Mesothelial cell of epicardium (in vitro differentiated cells): Measurements from ENCODE around the gene CLOCK. TPM values are rescaled to one million over a fixed set of nuclear protein-coding genes. Genes with fewer than 3 reads are reported as not detected.

Experiments used
- DNase-seq, 2 experiments: peaks; one replicate each; pipeline ENCODE4 v3.0.0; 2021; ENCODE audit warnings: low spot score in 2 of 2; ENCODE audit not compliant: unreplicated experiment in 2 of 2
- H3K27ac Mint-ChIP-seq: 2 replicates; pipeline ENCODE4 v1.8.0; 2021; ENCODE audit warnings: mixed read lengths
- H3K27me3 Mint-ChIP-seq: 2 replicates; pipeline ENCODE4 v1.8.0; 2021; ENCODE audit warnings: low read depth, mixed read lengths
- H3K36me3 Mint-ChIP-seq: 2 replicates; pipeline ENCODE4 v1.8.0; 2021; ENCODE audit warnings: mixed read lengths
- H3K4me1 Mint-ChIP-seq: 2 replicates; pipeline ENCODE4 v1.8.0; 2021; ENCODE audit warnings: mixed read lengths
- H3K4me3 Mint-ChIP-seq: 2 replicates; pipeline ENCODE4 v1.8.0; 2021; ENCODE audit warnings: mild to moderate bottlenecking, moderate library complexity, mixed read lengths
- H3K9me3 Mint-ChIP-seq: 2 replicates; pipeline ENCODE4 v1.8.0; 2021; ENCODE audit warnings: mixed read lengths
- total RNA-seq: library from RNA; stranded (reverse); gene quantifications from 3 replicates; pipeline ENCODE4 v1.2.1, GENCODE V29; 2021
- TF ChIP-seq, protein P1 (sequence below): fragments of 200-600 bp; sonication (generic); IDR thresholded peaks from one replicate; pipeline ENCODE4 v1.5.0; 2021; ENCODE audit warnings: antibody characterized with exemption; ENCODE audit not compliant: unreplicated experiment

CLOCK gene
- total RNA-seq, 1 donor from 2014 or later, result 19.8 TPM

DNA sequence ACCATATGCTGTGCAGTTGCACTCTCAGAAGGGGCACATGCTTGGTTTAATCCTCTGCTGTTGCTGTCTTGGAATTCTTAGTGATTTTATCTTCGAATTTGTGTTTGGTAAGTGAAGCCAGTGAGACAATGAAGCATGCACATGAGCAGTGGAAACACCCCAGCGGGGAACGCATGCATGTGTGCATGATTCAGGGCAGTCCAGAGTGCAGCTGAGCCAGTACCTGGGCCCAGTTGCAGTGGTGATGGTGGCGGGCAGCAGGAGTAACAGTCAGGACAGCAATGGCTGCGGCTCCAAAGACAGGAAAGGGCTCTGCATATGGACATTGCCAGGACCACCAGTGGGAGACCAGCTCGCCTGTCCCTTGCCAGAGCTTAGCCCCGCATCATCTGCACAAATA is 165.2 kb downstream of the CLOCK start:
- TF ChIP-seq, protein P1, sequence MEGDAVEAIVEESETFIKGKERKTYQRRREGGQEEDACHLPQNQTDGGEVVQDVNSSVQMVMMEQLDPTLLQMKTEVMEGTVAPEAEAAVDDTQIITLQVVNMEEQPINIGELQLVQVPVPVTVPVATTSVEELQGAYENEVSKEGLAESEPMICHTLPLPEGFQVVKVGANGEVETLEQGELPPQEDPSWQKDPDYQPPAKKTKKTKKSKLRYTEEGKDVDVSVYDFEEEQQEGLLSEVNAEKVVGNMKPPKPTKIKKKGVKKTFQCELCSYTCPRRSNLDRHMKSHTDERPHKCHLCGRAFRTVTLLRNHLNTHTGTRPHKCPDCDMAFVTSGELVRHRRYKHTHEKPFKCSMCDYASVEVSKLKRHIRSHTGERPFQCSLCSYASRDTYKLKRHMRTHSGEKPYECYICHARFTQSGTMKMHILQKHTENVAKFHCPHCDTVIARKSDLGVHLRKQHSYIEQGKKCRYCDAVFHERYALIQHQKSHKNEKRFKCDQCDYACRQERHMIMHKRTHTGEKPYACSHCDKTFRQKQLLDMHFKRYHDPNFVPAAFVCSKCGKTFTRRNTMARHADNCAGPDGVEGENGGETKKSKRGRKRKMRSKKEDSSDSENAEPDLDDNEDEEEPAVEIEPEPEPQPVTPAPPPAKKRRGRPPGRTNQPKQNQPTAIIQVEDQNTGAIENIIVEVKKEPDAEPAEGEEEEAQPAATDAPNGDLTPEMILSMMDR, result no peak
- Mint-ChIP-seq H3K4me1 (peaks cover 4% of the 10 kb centered on the region), H3K27me3 (no peaks in the 10 kb centered on the region), H3K4me3 (no peak overlapping the region), H3K9me3 (no peaks in the 10 kb centered on the region), H3K36me3 (no peaks in the 10 kb centered on the region), H3K27ac (no peak overlapping the region)
- DNase-seq, result no peak

DNA sequence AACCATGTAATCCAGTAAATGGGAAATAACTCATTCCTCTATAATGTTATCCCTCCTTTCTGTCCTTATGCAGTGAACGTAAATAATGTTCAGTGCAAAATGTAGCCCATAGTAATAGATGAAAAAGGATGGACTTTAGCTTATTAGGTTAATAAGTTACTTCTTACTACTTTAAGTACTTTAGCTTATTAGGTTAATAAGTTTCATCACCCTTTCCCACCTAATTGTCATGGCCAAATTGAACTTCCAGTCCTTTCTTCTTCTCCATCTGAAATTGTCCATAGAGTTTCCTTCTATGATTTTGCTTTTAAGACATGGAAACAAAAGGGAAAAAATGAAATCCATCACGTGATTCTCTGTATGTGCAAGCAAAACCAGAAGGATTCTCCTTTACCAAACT is 166.1 kb downstream of the CLOCK start:
- no peak overlapping the region for H3K27ac Mint-ChIP-seq
- DNase-seq, result no peak
- TF ChIP-seq, protein P1, result no peak
- no peaks in the 10 kb centered on the region for H3K9me3 Mint-ChIP-seq
- H3K4me3 Mint-ChIP-seq, result no peak overlapping the region
- peaks cover 4% of the 10 kb centered on the region for H3K4me1 Mint-ChIP-seq
- H3K36me3 Mint-ChIP-seq, result no peaks in the 10 kb centered on the region
- no peaks in the 10 kb centered on the region for H3K27me3 Mint-ChIP-seq

DNA sequence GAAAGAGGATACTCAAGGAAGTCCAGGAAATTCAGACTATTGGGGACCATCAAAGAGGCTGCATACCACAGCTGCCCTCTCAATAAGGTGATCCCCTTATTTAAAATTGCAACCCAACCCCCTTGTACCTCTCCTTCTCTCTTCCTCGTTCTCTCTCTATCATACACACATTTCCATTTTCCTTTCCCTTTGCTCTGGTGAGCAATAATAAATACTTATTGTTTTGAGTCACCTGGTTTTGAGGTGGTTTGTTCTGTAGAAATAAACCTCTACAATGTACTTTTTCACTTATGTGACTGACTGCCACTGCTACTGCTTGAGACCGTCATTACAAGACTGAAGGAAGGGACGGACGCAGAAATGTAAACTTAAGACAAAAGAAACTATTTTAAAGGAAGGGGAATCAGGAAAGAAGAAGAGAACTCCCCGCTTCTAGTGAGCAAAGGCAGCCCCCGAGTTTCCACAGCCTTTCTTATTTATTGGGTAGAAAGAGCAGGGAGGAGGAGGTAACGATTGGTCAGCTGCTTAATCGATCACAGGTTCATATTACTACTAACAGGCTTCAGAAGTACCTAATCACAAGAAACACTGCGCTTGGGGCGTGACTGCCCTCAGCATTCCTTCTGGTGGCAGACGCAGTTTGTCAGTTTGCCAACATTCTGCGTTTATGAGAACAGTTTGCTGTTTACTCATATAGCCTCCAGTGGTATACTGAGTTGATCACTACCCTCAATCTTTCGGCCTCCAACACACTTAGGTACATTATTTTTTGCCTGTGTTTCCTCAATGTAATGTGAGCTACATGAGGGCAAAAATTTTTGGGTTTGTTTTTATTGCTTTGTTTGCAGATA is 167.9 kb downstream of the CLOCK start:
- no peaks in the 10 kb centered on the region for H3K9me3 Mint-ChIP-seq
- H3K4me1 Mint-ChIP-seq, result no peaks in the 10 kb centered on the region
- H3K36me3 Mint-ChIP-seq, result no peaks in the 10 kb centered on the region
- TF ChIP-seq, protein P1, result no peak
- no peak overlapping the region for H3K4me3 Mint-ChIP-seq
- DNase-seq, result no peak
- no peak overlapping the region for H3K27ac Mint-ChIP-seq
- H3K27me3 Mint-ChIP-seq, result no peaks in the 10 kb centered on the region

Other genes starting within 250 kb of the CLOCK start
- gene SRD5A3, start 200.7 kb downstream of the CLOCK start, total RNA-seq, result 17.5 to 20.8 TPM (median 17.6 TPM) in 3 replicates
- 94.3 to 98.7 TPM (median 96.1 TPM) in 3 replicates for gene TMEM165, start 151.0 kb downstream of the CLOCK start, total RNA-seq
- not detected in 3 replicates for gene PDCL2, start 45.3 kb upstream of the CLOCK start, total RNA-seq
- 1.7 to 2.2 TPM (median 1.9 TPM) in 3 replicates for gene NMU, start 89.4 kb upstream of the CLOCK start, total RNA-seq